GM18870 (cell line): ENCODE measurements around the gene NCBP1.
A peak's percentile ranks its signal among the peaks of the same experiment; 100 is the strongest.

Source experiments
- ATAC-seq: cut with Tn5 transposase; IDR thresholded peaks from one replicate; pipeline ENCODE4 v1.9.1; 2021; ENCODE audit warnings: moderate library complexity; ENCODE audit not compliant: unreplicated experiment

Gene NCBP1

GRCh38 chr9:97710356-97711222 lies 77.0 kb downstream of the NCBP1 start:
- peak; percentile 52 for ATAC-seq

- no peak for ATAC-seq
These were observed 77.6 kb downstream of the NCBP1 start for GRCh38 chr9:97711223-97711626.

- no peak for ATAC-seq
These were observed 80.8 kb downstream of the NCBP1 start for GRCh38 chr9:97714435-97714834.

GRCh38 chr9:97717866-97718265 lies 84.2 kb downstream of the NCBP1 start:
- no peak for ATAC-seq

GRCh38 chr9:97721396-97721795 lies 87.8 kb downstream of the NCBP1 start:
- no peak for ATAC-seq

- no peak for ATAC-seq
These were observed 88.7 kb downstream of the NCBP1 start for GRCh38 chr9:97722331-97722730.
